ENCODE results near the gene MLH3. TPM values are rescaled to one million over a fixed set of nuclear protein-coding genes. Genes with fewer than 3 reads are reported as not detected.

The MLH3 gene
- total and polyA plus RNA-seq, 2 of the 13 experiments (the other 11 are each of a cell fraction or from before 2014, with no cell fraction given), result 14.4 to 24.8 TPM

DNA sequence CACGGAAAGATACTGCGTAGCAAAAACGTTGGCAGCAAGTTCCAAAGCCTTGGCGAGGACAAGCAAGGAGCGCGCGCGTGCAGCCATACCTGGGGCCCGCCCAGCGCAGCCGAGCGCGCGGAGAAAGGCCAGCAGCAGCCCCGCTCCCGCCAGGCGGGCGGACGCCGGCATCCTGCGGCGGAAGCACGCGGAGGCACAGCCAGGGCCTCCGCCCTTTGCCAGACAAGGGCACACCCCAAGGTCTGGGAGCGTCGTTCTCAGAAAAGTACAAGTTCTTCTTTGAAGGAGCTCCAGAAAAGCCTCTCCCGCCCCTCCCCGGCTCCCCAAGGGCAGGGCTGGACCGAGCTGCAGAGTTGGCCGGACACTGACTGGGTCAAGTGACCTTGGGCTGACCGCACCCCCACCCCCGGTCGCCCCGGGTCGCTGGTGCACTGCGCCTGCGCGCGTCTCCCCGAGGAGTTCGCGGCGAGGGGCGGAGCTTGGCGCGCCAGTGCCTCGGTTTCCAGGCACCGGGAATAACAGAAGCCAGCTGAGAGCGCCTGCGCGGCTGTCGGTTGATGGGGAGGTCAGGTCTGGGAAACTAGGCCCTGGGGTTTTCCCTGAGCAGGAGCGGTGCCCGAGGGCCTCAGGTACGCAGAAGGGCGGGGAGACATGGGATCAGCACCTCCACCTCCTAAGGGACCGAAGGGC, 18.0 kb upstream of the MLH3 start, which contains the start of gene ZC2HC1C (continued):
- TF ChIP-seq, protein P1, sequence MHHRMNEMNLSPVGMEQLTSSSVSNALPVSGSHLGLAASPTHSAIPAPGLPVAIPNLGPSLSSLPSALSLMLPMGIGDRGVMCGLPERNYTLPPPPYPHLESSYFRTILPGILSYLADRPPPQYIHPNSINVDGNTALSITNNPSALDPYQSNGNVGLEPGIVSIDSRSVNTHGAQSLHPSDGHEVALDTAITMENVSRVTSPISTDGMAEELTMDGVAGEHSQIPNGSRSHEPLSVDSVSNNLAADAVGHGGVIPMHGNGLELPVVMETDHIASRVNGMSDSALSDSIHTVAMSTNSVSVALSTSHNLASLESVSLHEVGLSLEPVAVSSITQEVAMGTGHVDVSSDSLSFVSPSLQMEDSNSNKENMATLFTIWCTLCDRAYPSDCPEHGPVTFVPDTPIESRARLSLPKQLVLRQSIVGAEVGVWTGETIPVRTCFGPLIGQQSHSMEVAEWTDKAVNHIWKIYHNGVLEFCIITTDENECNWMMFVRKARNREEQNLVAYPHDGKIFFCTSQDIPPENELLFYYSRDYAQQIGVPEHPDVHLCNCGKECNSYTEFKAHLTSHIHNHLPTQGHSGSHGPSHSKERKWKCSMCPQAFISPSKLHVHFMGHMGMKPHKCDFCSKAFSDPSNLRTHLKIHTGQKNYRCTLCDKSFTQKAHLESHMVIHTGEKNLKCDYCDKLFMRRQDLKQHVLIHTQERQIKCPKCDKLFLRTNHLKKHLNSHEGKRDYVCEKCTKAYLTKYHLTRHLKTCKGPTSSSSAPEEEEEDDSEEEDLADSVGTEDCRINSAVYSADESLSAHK (CRISPR knock-in tag; IDR thresholded peaks at IDR 0.05; ENCODE audit: borderline replicate concordance), result no peak
- TF ChIP-seq HNF1A (IDR thresholded peaks at IDR 0.05; ENCODE audit: low read depth), result no peak
- no peak for TF ChIP-seq HNF1A (CRISPR knock-in tag; IDR thresholded peaks at IDR 0.05; ENCODE audit: borderline replicate concordance)
- TF ChIP-seq, protein P2, sequence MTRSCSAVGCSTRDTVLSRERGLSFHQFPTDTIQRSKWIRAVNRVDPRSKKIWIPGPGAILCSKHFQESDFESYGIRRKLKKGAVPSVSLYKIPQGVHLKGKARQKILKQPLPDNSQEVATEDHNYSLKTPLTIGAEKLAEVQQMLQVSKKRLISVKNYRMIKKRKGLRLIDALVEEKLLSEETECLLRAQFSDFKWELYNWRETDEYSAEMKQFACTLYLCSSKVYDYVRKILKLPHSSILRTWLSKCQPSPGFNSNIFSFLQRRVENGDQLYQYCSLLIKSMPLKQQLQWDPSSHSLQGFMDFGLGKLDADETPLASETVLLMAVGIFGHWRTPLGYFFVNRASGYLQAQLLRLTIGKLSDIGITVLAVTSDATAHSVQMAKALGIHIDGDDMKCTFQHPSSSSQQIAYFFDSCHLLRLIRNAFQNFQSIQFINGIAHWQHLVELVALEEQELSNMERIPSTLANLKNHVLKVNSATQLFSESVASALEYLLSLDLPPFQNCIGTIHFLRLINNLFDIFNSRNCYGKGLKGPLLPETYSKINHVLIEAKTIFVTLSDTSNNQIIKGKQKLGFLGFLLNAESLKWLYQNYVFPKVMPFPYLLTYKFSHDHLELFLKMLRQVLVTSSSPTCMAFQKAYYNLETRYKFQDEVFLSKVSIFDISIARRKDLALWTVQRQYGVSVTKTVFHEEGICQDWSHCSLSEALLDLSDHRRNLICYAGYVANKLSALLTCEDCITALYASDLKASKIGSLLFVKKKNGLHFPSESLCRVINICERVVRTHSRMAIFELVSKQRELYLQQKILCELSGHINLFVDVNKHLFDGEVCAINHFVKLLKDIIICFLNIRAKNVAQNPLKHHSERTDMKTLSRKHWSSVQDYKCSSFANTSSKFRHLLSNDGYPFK (CRISPR knock-in tag; IDR thresholded peaks at IDR 0.05; ENCODE audit: borderline replicate concordance), result peak; percentile 55; the same call in 1 of the 2 replicates
- TF ChIP-seq SALL1 (CRISPR knock-in tag; IDR thresholded peaks at IDR 0.05), result peak; percentile 87
- no peak for TF ChIP-seq ZNF260 (CRISPR knock-in tag; IDR thresholded peaks at IDR 0.05; ENCODE audit: borderline replicate concordance, low read depth)
- TF ChIP-seq ZNF263 (CRISPR knock-in tag; IDR thresholded peaks at IDR 0.05), result peak; percentile 27; the same call in 1 of the 2 replicates
- TF ChIP-seq SMARCE1 (IDR thresholded peaks at IDR 0.05; ENCODE audit: borderline replicate concordance), result no peak
- TF ChIP-seq ZNF276 (CRISPR knock-in tag; IDR thresholded peaks at IDR 0.05; ENCODE audit: low read depth), result no peak
- TF ChIP-seq MED1 (CRISPR knock-in tag; IDR thresholded peaks at IDR 0.05), result peak; percentile 74
- no peak for TF ChIP-seq PBX3 (CRISPR knock-in tag; IDR thresholded peaks at IDR 0.05; ENCODE audit: borderline replicate concordance)
- TF ChIP-seq ZNF724P (CRISPR knock-in tag; IDR thresholded peaks at IDR 0.05; ENCODE audit: borderline replicate concordance), result 0 out of 2 replicates have a peak, but pooled peaks have one; percentile 61
- TF ChIP-seq, protein P3, sequence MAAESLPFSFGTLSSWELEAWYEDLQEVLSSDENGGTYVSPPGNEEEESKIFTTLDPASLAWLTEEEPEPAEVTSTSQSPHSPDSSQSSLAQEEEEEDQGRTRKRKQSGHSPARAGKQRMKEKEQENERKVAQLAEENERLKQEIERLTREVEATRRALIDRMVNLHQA (CRISPR knock-in tag; IDR thresholded peaks at IDR 0.05), result no peak

Data from HepG2 (cell line).